Kidney (tissue), 14 donors: ENCODE measurements around the gene SMARCD1. TPM values are rescaled to one million over a fixed set of nuclear protein-coding genes. Genes with fewer than 3 reads are reported as not detected.
A peak's percentile ranks its signal among the peaks of the same experiment; 100 is the strongest.

Experiments
- DNase-seq, 5 donors: peaks; one replicate each; pipeline ENCODE4 v3.0.0-alpha.2; 2013 to 2020
- FAIRE-seq: peaks from 2 replicates; lab custom pipeline; 2012; peaks lifted over from hg19 to GRCh38; lab: Jason Lieb, UNC
- H3K27ac ChIP-seq, 2 donors: one replicate each; pipeline ENCODE4 v1.7.0; 2013; ENCODE audit warnings: low read depth in 2 of 2, low read length in 2 of 2, inconsistent platforms in 1 of 2
- H3K27me3 ChIP-seq: one replicate; pipeline ENCODE4 v1.7.1; 2013; ENCODE audit warnings: low read length, inconsistent platforms; ENCODE audit not compliant: control insufficient read depth, insufficient read depth
- H3K36me3 ChIP-seq, 3 donors: one replicate each; pipeline versions ENCODE4 v1.7.0 to v1.7.1; 2013; ENCODE audit warnings: low read length in 3 of 3, control low read depth in 1 of 3, inconsistent platforms in 1 of 3; ENCODE audit not compliant: insufficient read depth in 3 of 3, control insufficient read depth in 2 of 3
- H3K4me1 ChIP-seq, 3 donors: one replicate each; pipeline versions ENCODE4 v1.7.0 to v1.7.1; 2013; ENCODE audit warnings: low read length in 3 of 3, inconsistent platforms in 1 of 3, low read depth in 1 of 3; ENCODE audit not compliant: control insufficient read depth in 2 of 3, insufficient read depth in 2 of 3
- H3K4me3 ChIP-seq, 3 donors: one replicate each; pipeline versions ENCODE4 v1.7.0 to v1.8.1; 2013; ENCODE audit warnings: low read length in 3 of 3, control low read depth in 1 of 3, inconsistent platforms in 1 of 3
- H3K9ac ChIP-seq, 3 donors: one replicate each; pipeline versions ENCODE4 v1.7.0 to v1.7.1; 2013; ENCODE audit warnings: low read length in 3 of 3, control low read depth in 1 of 3, inconsistent platforms in 1 of 3
- H3K9me3 ChIP-seq, 3 donors: one replicate each; pipeline versions ENCODE4 v1.7.0 to v1.7.1; 2013; ENCODE audit warnings: low read length in 3 of 3, control low read depth in 1 of 3, inconsistent platforms in 1 of 3; ENCODE audit not compliant: control insufficient read depth in 2 of 3, insufficient read depth in 1 of 3
- intact Hi-C: fragments of 100-400 bp; cut with DNase I; formaldehyde crosslinking; loops from one replicate; pipeline ENCODE4 v1.11.1; 2022
- polyA plus RNA-seq: library from polyadenylated mRNA; stranded (reverse); fragments of 350-450 nt; fragmentation: Illumina TruSeq; extraction: RNeasy Lipid Tissue Mini Kit (QIAGEN cat#74804); gene quantifications from one replicate; pipeline ENCODE4 v1.2.3, GENCODE V29; 2014; ENCODE audit warnings: low read depth, low replicate concordance; ENCODE audit not compliant: insufficient read depth
- total RNA-seq: library from RNA; stranded (reverse); fragmentation: NEBNext Ultra II Directional; extraction: Animal tissue kit (Norgen Biotek cat#: 25700); gene quantifications from one replicate; pipeline ENCODE4 v1.2.1, GENCODE V29; 2021
- TF ChIP-seq, protein P1 (sequence below): IDR thresholded peaks from 3 replicates; pipeline ENCODE4 v1.5.1; 2012; ENCODE audit warnings: mild to moderate bottlenecking, moderate library complexity, borderline replicate concordance; ENCODE audit not compliant: insufficient read depth; ENCODE audit errors: extremely low read depth
- donor health status: control.
- donor health status: control.
- donor health status: control.
- donor health status: control.
- donor health status: control.
- donor health status: DM: yes; HTN: yes; CAD: no.
- donor health status: Normal renal cell carcinoma (clear cell type).

Gene SMARCD1
- total and polyA plus RNA-seq, 2 donors from 2014 or later = 21.9 to 51.1 TPM

- Histone ChIP-seq H3K27me3 (no peaks in the 10 kb centered on the region), H3K4me1 (peaks cover 0 to 16% (median 14%) of the 10 kb centered on the region in 3 donors), H3K27ac (peak overlapping the region; percentile 26 to 81), H3K4me3 (no peak overlapping the region), H3K9ac (peak overlapping the region in 1 of 3 donors; percentile 30), H3K36me3 (peaks cover 4 to 29% (median 16%) of the 10 kb centered on the region in 3 donors), H3K9me3 (no peaks in the 10 kb centered on the region)
- TF ChIP-seq, protein P1, sequence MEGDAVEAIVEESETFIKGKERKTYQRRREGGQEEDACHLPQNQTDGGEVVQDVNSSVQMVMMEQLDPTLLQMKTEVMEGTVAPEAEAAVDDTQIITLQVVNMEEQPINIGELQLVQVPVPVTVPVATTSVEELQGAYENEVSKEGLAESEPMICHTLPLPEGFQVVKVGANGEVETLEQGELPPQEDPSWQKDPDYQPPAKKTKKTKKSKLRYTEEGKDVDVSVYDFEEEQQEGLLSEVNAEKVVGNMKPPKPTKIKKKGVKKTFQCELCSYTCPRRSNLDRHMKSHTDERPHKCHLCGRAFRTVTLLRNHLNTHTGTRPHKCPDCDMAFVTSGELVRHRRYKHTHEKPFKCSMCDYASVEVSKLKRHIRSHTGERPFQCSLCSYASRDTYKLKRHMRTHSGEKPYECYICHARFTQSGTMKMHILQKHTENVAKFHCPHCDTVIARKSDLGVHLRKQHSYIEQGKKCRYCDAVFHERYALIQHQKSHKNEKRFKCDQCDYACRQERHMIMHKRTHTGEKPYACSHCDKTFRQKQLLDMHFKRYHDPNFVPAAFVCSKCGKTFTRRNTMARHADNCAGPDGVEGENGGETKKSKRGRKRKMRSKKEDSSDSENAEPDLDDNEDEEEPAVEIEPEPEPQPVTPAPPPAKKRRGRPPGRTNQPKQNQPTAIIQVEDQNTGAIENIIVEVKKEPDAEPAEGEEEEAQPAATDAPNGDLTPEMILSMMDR = no peak
- DNase-seq = no peak
- no peak for FAIRE-seq
- intact Hi-C loops = no loop called here
Measured at GRCh38 chr12:50102646-50103309, 17.6 kb downstream of the SMARCD1 start.

- FAIRE-seq (no peak), DNase-seq (no peak)
- TF ChIP-seq, protein P1 = no peak
- peaks cover 2 to 23% (median 10%) of the 10 kb centered on the region in 3 donors for H3K36me3 ChIP-seq
- peaks cover 0 to 16% (median 14%) of the 10 kb centered on the region in 3 donors for H3K4me1 ChIP-seq
- H3K9ac ChIP-seq = no peak overlapping the region
- no peaks in the 10 kb centered on the region for H3K27me3 ChIP-seq
- peak overlapping the region in 1 of 3 donors; percentile 71 for H3K4me3 ChIP-seq
- H3K27ac ChIP-seq = peak overlapping the region; percentile 26 to 81
- H3K9me3 ChIP-seq = no peaks in the 10 kb centered on the region
- intact Hi-C loops = no loop called here
Measured at GRCh38 chr12:50103351-50103750, 18.2 kb downstream of the SMARCD1 start.

DNA sequence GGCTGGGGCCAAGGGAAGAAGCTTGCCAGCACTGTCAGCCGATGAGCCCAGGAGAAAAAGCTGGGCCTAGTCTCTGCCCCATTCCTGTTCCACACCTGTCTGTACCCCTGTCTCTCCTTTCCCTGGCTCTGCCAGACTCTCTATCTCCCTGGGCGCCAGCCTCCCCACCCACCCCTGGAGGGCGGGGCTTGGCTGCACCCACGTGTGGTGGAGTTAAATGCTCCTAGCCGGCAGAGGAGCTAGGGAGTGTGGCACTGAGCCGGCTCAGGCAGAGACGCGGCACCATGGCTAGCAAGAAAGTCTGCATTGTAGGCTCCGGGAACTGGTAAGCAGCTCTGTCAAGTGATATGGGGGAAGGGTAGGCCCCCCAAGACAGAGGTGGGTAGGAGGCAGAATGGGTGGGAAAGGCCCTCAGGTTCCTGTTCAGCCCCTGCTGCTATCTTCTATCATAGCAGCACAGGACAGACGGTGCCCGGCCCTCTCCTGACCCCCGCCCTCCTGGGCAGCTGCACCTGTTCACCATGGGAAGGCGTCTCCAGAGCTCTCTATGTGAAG is 18.7 kb downstream of the SMARCD1 start, which contains the start of gene GPD1:
GPD1 (plus strand) TSS at position 242 of the 555 bp plus-strand sequence; CDS start at position 285, 43 bp downstream.
- intact Hi-C loops = no loop called here
- FAIRE-seq (no peak), DNase-seq (peak; percentile 71 to 90 (median 82))
- peak within 1 kb of the TSS in 2 of 3 donors; percentile 67 to 71 for H3K4me3 ChIP-seq
- peaks cover 2 to 18% (median 6%) of the 10 kb centered on the region in 3 donors for H3K36me3 ChIP-seq
- no peaks in the 10 kb centered on the region for H3K27me3 ChIP-seq
- H3K4me1 ChIP-seq = peaks cover 0 to 17% (median 16%) of the 10 kb centered on the region in 3 donors
- TF ChIP-seq, protein P1 = no peak
- peak within 1 kb of the TSS; percentile 26 to 81 for H3K27ac ChIP-seq
- H3K9me3 ChIP-seq = no peaks in the 10 kb centered on the region
- peak within 1 kb of the TSS in 1 of 3 donors; percentile 57 for H3K9ac ChIP-seq
